Kasumi-1 (cell line): ENCODE data around the gene ADAR.

Experiments used
- DNase-seq, 2 experiments: peaks; one replicate each; lab custom pipeline; 2025; lab: John Stamatoyannopoulos, UW

The ADAR gene

DNA sequence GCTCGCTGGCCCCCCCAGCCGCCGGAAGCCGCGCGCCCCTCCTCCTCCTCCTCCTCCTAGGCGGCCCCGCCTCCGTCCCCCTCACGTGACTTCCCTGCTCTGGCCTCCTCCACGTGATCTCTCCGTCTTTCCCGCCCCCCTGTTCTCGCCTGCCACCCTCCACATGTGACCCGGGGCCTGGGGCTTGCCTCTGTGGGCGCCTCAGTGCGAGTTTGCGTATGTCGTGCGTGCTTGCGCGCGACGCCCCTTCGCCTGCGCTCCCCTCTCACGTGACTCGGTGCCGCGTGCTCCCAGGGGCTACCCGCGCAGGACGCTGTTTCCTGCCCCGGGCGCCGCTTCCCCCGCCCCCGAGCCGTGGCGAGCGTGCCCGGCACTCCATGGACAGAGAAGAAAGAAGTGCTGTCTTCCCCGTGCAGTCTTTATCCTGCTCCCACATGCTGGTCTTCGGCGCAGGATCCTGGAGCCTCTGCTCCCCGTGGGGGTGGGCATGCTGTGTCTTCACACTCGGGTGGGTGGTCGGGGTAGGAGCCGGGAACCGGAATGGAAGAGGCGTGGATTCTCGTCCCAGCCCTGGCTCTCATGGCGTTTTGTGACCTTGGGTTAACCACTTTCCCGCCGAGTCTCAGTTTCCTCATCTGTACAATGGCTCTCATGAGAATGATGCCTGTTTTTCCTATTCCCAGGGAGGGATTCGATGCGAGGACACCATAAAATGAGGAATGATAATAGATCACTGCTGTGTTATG is 49.1 kb downstream of the ADAR start:
- DNase-seq = peak; percentile 98 to 99

GRCh38 chr1:154557939-154558719 is 49.9 kb downstream of the ADAR start, which contains the start of gene UBE2Q1:
Gene UBE2Q1, minus strand, starts transcription at chr1:154558662. Its CDS starts 109 bp downstream, at chr1:154558553.
- no peak for DNase-seq

GRCh38 chr1:154557248-154557938 is 50.6 kb downstream of the ADAR start:
- no peak for DNase-seq

DNA sequence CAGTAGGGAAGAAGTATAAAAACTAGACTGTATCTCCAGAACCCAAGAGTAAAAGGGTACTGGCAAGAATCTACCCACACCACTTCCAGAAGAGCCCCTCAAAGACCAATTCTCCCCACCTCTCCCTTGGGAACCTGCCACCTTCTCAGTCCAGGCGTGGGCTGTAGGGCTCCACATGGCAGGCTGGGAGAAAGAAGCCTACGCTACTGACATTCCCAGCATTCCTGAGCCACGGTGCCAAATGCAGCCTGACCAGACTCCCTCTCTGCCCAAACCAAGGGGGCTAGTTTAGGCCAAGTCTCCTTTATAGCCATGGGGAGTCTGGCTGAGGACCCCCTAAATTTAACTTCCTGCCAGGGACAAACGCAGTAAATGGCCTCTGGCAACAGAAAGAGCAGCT is 51.6 kb downstream of the ADAR start:
- DNase-seq = no peak

- DNase-seq = no peak
Observed at GRCh38 chr1:154553056-154554030, 54.6 kb downstream of the ADAR start.

DNA sequence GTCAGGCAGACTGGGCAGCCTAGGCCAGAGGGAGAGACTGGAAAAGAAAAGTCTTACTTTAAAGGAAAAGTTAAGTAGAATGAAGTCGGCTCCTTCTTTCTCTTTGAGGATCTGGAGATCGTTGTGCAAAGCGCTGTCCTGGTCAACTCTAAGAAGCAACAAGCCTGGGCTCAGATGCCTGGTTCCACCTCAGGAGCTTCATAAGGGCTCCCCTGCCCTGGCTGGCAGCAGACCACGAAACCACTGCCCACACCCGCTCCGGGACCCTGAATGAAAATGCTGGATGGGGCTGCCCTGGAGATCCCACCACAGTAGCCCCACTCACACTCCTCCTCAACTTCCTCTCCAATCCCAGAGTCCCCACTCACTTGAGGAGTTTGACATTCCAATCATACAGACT is 56.0 kb downstream of the ADAR start:
- DNase-seq = no peak

- DNase-seq = no peak
Observed at GRCh38 chr1:154551474-154551873, 56.5 kb downstream of the ADAR start.

DNA sequence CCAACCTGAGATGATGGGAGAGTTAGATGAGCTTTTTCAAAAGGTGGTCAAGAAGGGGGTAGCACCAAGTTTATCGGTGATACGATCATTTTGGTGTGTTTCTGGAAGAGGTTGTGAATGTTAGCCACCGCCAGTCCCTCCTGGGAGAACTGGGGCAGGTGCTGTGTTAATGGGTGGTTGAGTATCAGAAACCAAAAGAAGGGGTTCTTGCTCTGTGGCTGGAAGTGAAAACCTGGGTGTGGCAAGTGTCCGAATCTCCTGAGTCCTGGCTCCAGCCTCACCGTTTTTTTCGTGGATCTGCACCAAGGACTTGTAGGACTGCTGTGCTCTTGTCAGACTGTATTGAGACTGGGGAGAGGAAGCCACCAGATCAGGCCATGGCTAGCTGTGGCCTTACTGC is 57.3 kb downstream of the ADAR start:
- no peak for DNase-seq

DNA sequence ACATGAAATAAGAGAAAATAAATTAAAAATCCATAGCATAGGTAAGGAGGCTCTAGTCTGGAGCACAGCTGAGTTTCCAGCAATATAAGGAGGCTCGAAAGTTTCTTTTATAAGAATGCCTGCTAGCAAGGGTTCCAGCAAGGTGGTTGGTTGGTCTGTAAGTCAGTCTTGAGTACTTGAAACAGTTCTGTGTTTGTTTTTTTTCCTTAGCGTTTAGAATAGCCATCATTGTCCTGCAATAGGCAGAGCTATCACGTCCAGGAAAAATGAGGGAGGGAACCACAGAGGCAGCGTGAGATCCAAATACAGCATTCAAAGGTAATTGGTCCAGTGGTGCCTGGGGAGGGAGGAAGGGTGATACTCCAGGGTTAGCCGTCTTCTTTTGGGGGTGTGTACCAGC is 57.9 kb downstream of the ADAR start:
- DNase-seq = no peak

- no peak for DNase-seq
Observed at GRCh38 chr1:154549202-154549770, 58.7 kb downstream of the ADAR start.

DNA sequence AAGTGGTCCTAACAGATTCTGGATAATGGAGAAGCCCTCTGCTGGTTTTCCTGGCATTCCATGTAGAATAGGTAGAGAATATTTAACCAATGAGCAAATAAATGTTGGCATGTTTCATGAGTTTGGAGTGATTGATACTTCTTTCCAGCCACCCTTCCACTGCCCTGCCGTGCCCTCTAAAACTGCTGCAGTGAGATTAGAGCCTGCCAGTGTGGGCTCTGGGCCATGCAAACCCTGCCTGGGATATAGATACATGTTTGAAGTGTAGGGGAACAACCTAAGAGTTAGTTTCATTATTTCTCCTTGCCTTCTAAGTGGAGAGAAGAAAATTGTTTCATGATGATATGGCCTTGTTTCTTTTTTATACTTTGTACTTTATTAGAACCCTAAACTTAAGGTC is 60.0 kb downstream of the ADAR start:
- DNase-seq = no peak

DNA sequence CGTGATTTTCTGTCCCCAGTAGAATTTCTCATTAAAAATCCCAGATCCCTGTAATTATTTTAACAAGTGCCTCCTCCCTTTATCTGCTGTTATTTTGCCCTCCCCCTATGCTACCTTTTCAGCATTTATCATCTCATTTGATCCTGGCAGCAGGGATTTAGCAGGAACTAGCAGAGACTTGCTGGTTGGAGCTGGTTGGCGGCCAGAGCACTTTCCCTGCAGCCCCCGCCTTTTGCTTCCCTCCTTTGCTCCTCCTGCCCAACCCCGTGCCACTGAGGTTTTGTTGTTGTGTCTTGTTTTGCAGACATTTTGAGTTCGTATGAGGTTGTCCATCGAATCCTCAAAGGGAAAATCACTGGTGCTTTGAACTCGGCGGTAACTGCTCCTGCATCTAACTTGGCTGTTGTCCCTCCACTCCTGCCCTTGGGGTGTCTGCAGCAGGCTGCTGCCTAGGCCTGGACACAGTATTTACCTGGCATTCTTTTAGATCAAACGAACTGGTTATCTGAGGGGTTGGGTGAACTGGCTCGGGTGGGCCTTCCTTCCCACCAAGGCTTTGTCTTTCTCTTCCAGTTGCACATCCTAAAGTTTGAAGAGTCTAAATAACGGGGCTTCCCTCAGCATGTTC is 60.8 kb downstream of the ADAR start:
- no peak for DNase-seq

- DNase-seq = peak; percentile 74 to 81
Observed at GRCh38 chr1:154546264-154547063, 61.5 kb downstream of the ADAR start.

- no peak for DNase-seq
Observed at GRCh38 chr1:154541231-154541630, 66.8 kb downstream of the ADAR start.

DNA sequence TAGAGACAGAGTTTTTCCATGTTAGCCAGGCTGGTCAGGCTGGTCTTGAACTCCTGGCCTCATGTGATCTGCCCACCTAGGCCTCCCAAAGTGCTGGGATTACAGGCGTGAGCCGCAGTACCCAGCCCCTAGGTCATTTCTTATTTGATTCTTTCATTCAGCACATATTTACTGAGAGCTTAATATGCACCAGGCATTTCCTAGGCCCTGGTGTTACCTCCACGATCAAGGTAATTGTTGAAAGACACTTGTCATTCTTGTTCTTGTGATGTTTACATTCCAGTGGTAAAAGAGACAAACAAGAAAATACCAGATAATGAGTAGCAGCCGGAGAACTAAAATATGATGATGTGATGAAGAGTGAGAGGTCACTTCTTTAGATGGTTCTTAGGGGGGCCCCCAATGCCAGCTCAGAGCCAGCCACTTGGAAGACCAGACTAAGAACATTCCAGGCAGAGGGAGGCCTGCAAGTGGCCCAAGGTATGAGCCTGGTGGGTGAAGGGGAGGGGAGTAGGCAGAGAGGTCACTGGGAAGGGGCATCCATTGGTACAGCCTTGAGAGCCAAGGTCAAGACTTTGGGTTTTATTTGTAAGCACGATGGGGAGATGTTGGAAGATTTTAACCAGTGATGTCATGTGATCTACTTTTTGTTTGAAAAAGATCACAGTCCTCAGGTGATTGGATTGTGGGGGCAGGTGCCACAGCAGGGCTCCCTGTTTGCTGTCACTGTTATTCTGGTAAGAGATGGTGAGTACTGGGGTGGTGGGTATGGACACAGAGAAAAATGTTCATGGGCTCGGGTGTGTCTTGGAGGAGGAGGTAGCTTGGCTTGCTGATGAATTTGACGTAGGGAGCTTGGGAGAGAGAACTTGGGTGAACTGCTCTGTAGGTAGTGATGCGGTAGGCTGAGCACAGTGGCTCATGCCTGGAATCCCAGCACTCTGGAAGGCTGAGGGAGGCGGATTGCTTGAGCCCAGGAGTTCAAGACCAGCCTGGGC is 68.2 kb downstream of the ADAR start:
- no peak for DNase-seq

- no peak for DNase-seq
Observed at GRCh38 chr1:154536570-154536969, 71.4 kb downstream of the ADAR start.

DNA sequence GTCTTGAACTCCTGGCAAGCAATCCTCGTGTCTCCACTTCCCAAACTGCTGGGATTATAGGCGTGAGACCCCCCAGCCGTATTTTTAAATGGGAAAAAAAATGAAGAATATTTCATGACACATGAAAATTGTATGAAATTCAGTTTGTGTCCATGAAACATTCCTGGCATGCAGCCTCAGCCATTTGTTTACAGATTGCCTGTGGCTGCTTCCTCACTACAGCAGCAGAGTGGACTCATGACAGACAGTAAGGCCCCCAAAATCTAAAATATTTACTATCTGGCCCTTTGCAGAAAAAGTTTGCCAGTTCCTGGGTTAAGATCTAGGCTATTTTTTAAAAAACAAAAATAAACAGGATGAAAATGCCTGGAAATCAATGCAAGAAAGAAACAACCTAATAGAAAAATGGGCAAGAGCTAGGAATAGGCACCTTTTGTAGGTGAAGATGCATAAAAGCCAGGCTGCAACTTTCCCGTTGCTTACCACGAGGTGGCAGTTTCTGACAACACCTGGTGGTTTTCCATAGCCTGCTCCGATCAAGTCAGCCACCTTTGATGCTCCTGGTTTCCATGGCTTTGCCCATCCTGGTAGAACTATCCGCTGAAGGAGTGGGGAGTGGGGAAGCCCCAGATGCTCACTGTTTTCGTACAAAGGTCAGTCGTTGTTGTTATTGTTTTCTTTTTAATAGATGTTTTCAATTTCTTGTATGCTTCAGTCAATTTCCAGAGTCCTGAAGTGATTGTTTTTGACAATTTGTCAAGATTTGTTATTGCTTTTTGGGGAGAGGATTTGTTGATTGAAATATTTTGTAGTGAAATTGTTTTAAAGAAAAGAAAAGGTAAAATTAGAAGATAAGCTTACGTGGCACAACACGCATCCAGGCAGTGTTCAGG is 73.8 kb downstream of the ADAR start:
- DNase-seq = no peak
